GM18909 (cell line): ENCODE results near the gene ABCA8.
"Not testable (repeated sequence)": the region's sequence is repeated elsewhere in the genome, so short reads cannot be mapped to it uniquely, and the experiment has no call there.

Source experiments
- ATAC-seq: cut with Tn5 transposase; IDR thresholded peaks from one replicate; pipeline ENCODE4 v1.9.1; 2021; ENCODE audit warnings: mild to moderate bottlenecking; ENCODE audit not compliant: unreplicated experiment, poor library complexity

Gene ABCA8

GRCh38 chr17:68832109-68832802 is 122.9 kb downstream of the ABCA8 start:
- ATAC-seq, result no peak

- ATAC-seq, result no peak
Measured at GRCh38 chr17:68831170-68831569, 124.0 kb downstream of the ABCA8 start.

- ATAC-seq, result no peak
Measured at GRCh38 chr17:68830313-68830712, 124.9 kb downstream of the ABCA8 start.

DNA sequence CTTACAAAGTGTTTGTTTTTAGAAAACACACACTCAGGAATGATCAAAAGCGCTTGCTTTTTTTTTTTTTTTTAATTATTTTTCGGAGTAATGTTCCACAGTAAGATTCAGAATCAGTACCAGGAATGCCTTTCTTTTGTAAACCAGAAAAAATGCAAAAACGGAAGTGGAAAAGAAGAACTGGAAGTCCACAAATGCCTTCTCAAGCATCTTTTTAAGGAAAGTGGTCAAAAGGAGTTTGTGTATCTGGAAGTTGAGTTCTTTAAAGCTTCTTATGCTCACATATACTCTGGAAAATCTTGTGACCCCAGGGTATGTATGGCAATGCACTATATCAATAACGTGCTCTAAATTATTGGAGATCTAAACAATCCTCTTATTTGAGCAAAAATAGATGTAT is 126.0 kb downstream of the ABCA8 start:
- no peak for ATAC-seq

GRCh38 chr17:68824707-68825106 is 130.5 kb downstream of the ABCA8 start:
- no peak for ATAC-seq

GRCh38 chr17:68824185-68824584 is 131.0 kb downstream of the ABCA8 start:
- not testable (repeated sequence) for ATAC-seq

- no peak for ATAC-seq
Measured at GRCh38 chr17:68822719-68823289, 132.4 kb downstream of the ABCA8 start.

DNA sequence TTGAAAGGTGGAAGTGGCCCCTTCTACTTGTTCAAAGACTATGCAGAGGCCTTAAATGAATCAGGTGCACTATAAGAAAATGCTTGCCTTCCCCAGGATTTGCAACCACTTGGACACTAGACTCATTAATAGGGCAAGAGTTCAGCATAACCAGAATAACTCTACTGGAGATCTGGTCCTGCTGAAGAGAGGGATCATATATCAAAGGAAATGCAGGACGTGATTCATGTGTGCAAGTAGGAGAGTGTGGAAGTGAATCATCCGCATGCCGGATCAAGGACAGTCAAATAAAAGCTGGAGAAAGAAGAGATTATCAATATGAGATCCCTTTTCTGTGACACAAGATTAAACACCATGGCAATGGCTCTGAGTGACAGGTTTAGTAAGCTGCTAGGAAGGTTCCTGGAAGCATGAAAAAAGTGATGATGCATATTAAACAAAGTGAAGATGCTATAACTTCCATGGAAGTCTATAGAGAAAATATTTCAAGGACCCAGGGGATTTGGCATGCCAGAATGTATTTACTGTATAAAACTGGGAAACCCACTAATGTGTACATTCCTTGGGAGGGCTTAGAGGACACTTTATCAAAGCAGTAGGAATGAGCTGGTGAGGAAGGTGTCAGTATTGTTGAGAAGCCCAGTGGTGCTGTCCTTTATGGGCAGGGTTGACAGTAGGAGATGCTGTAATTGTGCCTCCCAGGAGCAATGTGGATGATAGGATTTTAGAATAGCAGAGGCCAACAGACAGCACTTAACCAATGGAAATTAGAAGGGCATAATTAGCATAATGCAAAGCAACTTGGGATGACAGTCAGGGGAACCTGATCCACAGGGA is 133.1 kb downstream of the ABCA8 start:
- ATAC-seq, result no peak

GRCh38 chr17:68820825-68821481 is 134.2 kb downstream of the ABCA8 start:
- ATAC-seq, result no peak

DNA sequence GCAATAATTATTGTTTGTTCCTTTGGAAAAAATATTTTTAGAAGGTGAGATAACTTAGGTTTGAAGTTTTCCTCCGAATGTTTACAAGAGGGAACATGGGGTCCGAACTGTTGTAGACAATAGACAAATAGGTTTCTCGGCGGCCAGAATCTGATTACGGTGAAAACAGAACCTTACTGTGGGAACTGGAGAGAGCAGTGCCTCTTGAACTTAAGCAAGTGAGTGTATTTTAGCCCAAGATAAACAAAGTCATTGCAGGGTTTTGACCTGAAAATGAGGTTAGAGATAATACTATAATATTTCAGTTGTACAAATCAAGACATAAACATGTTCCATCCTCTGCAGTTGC is 134.7 kb downstream of the ABCA8 start:
- no peak for ATAC-seq

DNA sequence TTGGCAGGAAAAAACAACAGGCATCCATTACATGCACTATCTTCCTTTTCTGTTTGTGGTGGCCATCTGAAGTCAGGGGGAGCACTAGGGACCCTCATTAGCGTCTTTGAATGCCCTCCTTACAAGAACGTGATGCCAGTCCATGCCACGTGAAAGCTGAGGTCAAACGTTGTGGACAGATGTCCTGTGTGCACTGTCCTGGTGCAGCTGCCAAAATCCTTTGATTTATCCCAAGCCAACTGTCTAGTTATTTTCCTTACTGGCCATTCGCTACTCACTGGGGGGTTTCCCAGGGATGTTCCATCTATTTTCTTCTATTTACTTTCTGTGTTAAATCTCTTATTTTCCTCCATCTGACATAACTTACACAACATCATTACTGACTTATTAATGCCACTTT is 135.7 kb downstream of the ABCA8 start:
- ATAC-seq, result no peak
